Fibroblast of pulmonary artery (primary cell): ENCODE results near the gene UCHL3.
"Not testable (repeated sequence)": the region's sequence is repeated elsewhere in the genome, so short reads cannot be mapped to it uniquely, and the experiment has no call there.

ENCODE experiments used
- DNase-seq: peaks from one replicate; pipeline ENCODE4 v3.0.0-alpha.2; 2010; ENCODE audit warnings: low read depth
- H3K4me3 ChIP-seq: replicated peaks from 2 replicates; pipeline ENCODE4 v1.5.1; 2011; ENCODE audit warnings: low read depth, mild to moderate bottlenecking, control low read depth, low read length, moderate library complexity
- TF ChIP-seq, protein P1 (sequence below): IDR thresholded peaks from 2 replicates; pipeline ENCODE4 v1.5.1; 2011; ENCODE audit warnings: mild to moderate bottlenecking, control low read depth, low read length, inconsistent platforms; ENCODE audit errors: missing control alignments

UCHL3 gene

DNA sequence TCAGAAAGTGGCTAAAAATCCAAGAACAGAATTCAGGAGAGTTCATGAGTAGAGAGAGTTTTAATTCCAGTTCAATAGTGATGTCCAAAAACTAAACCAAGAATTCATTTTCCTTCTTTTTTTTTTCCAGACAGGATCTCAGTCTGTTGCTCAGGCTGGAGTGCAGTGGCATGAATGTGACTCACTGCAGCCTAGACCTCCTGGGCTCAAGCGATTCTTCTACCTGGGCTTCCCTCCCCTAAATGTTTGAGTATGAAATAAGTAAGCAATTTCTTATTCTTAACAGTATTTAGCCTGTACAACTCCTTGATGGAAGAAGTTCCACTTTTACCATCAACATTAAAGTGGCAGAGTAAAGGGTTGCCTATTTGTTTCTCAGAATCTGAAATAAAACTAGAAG lies 15.7 kb upstream of the UCHL3 start:
- H3K4me3 ChIP-seq: no peak overlapping the region
- TF ChIP-seq, protein P1, sequence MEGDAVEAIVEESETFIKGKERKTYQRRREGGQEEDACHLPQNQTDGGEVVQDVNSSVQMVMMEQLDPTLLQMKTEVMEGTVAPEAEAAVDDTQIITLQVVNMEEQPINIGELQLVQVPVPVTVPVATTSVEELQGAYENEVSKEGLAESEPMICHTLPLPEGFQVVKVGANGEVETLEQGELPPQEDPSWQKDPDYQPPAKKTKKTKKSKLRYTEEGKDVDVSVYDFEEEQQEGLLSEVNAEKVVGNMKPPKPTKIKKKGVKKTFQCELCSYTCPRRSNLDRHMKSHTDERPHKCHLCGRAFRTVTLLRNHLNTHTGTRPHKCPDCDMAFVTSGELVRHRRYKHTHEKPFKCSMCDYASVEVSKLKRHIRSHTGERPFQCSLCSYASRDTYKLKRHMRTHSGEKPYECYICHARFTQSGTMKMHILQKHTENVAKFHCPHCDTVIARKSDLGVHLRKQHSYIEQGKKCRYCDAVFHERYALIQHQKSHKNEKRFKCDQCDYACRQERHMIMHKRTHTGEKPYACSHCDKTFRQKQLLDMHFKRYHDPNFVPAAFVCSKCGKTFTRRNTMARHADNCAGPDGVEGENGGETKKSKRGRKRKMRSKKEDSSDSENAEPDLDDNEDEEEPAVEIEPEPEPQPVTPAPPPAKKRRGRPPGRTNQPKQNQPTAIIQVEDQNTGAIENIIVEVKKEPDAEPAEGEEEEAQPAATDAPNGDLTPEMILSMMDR: no peak
- no peak for DNase-seq

DNA sequence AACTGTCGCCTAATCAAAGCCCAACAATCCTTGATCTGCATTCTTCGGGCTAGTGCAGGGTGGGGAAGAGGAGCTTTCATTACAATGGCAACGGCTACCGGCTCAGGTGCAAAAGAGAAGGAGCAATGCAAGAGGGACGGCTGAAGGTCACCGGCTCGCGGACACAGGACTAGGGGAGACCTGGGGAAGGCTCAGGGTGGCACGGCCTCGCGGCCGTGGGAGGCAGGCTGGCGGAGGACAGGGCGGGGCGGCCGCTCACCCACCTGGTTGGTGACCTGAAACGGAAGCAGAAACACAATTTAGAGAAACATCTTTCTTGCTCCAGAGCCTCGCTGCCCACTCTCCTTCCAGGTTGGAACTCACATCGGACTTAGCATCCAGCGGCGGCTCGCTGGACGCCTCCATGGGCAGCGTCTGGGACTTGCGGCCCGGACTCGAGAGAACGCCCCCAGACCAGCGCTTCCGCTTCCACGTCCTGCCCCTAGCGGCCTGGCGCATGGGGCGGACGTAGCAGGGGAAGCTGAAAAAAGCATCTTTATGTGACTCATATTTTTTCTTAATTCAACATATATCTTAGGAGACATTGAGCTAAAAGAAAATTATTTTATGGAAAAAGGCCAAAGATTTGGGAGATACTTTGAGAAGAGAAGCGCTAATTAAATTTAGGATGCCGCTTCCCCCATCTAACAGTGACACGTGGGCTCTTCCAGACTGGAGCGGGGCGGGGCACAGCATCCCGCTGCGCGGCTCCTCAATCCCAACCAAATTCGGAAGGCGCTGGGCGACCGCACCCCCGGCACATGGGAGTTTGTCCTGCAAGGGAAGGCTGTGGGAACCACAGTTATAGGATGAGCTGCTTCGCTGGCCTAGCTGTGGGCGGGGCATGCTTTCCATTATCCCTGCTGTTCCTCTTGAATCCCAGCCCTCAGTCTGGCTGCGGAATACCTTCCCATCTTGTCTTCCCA lies 11.9 kb upstream of the UCHL3 start, which contains the start of gene COMMD6:
Gene COMMD6 (minus strand): TSS at position 441 of the 965 bp plus-strand sequence. CDS start 36 bp downstream, at position 405.
- TF ChIP-seq, protein P1: peak; percentile 6
- DNase-seq: peak; percentile 89
- H3K4me3 ChIP-seq: peak within 1 kb of the TSS; percentile 83

DNA sequence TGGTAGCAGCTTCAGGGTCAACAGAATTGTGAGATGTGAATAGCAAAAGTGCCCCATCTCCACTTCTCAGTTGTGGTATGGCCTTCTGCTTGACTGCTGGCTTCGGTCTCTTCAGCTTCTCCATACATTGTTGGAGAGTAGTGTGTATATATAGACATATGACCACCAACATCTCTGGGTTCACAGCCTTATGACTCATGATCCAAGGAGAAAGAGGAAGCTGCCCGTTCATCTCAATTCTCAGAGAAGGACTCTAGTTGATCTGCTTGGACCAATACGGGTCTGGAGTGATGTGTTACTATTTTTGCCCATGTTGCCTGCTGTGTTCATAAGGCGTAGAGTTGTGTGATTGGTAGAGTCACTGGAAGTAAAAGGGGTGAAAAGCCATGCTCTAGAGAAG lies 8.3 kb upstream of the UCHL3 start:
- no peak overlapping the region for H3K4me3 ChIP-seq
- TF ChIP-seq, protein P1: no peak
- no peak for DNase-seq

DNA sequence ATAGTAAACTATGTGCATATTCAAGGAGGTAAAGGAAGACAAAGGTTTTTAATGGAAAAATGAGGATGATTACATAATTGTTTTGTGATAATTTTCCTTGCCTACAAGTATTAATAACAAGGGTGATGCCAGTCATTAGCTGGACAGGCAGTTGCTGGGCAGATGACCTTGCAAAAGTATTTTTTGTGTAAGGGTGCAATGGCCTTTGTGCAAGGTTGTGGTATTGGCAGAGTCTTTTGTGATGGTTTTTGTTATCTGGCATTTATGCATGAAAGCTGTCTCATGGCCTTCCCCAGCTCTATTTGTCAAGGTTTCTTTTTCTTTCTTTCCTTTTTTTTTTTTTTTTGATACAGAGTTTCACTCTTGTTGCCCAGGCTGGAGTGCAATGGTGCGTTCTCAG lies 7.6 kb upstream of the UCHL3 start:
- H3K4me3 ChIP-seq: no peak overlapping the region
- TF ChIP-seq, protein P1: no peak
- DNase-seq: no peak

DNA sequence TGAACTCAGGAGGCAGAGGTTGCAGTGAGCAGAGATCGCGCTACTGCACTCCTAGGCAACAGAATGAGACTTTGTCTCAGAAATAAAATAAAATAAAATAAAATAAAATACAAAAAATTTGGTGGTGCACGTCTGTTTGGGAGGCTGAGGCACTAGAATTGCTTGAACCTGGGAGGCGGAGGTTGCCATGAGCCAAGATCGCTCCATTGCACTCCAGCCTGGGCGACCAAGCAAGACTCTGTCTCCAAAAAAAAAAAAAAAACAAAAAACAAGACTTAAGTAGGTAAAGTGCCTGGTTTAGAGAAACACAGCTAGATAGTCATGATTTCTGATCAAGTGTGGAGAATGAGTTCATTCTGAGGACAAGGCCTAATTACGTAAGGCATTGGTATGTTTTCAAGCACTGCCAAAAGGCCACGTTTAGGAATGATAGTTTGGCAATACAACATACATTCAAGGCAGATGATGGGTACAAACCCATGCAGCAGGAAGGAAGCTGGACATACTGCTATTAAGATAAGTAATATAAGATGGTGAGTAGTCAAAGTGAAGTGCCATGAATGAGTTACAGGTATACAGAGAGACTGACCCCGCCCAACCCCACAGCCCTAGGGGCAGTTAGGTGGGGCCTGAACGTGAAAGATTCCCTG lies 4.8 kb upstream of the UCHL3 start:
- H3K4me3 ChIP-seq: no peak overlapping the region
- peak; percentile 89 for DNase-seq
- TF ChIP-seq, protein P1: no peak

DNA sequence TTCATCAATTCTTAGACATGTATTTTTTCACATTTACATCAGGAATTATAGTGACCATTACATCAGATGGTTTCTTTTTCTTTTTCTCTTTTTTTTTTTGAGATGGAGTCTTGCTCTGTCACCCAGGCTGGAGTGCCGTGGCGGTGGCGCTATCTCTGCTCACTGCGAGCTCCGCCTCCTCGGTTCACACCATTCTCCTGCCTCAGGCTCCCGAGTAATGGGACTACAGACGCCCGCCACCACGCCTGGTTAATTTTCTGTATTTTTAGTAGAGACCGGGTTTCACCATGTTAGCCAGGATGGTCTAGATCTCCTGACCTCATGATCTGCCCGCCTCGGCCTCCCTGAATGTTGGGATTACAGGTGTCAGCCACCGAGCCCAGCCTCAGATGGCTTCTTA lies 4.2 kb upstream of the UCHL3 start:
- H3K4me3 ChIP-seq, DNase-seq: not testable (repeated sequence)

DNA sequence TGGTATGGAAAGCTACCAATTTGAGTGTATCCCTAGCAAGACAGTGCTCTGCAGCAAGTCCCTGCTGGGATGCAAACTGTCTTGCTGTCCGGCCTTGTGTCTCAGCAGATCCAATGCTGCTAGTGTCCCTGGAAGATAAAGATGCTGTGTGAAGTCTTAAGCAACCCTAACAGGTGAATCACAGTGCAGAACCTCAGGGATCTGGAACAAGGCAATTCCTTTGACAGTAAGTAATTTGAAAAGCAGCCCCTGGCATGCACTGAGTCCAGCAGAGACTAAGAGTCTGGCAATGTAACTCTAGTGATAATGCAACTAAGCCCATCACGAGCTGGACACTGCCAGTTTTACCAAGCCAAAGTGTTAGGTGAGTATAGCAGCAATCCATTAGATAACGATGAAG lies 1.7 kb upstream of the UCHL3 start:
- no peak for DNase-seq
- no peak overlapping the region for H3K4me3 ChIP-seq
- TF ChIP-seq, protein P1: no peak
